Adrenal gland (tissue), 12 donors: ENCODE data around the gene ADPRM. TPM values are rescaled to one million over a fixed set of nuclear protein-coding genes. Genes with fewer than 3 reads are reported as not detected.

Experiments used
- DNase-seq, 7 donors: peaks; one replicate each; pipeline ENCODE4 v3.0.0-alpha.2; 2019 to 2020
- H3K27ac ChIP-seq, 5 donors: fragments of 200-600 bp; sonication (generic) in 4 of 5; 1 replicate in 3 of 5; 2 replicates in 2 of 5; pipeline versions ENCODE4 v1.5.1 to v1.8.0; 2016 to 2020; ENCODE audit warnings: mild to moderate bottlenecking in 1 of 5
- H3K27me3 ChIP-seq: fragments of 200-600 bp; 2 replicates; pipeline ENCODE4 v1.8.0; 2021
- H3K36me3 ChIP-seq, 2 donors: fragments of 200-600 bp; replicated peaks in 1 of 2; 1 replicate in 1 of 2; 2 replicates in 1 of 2; pipeline versions ENCODE4 v1.5.1 to v1.8.0; 2018 to 2022
- H3K4me1 ChIP-seq, 2 donors: fragments of 200-600 bp; replicated peaks in 1 of 2; 1 replicate in 1 of 2; 2 replicates in 1 of 2; pipeline versions ENCODE4 v1.5.1 to v1.8.0; 2018 to 2021
- H3K4me3 ChIP-seq, 4 donors: fragments of 200-600 bp; sonication (generic) in 3 of 4; one replicate each; pipeline ENCODE4 v1.5.1; 2016 to 2018
- H3K9me3 ChIP-seq, 3 donors: fragments of 200-600 bp; sonication (generic) in 1 of 3; replicated peaks in 1 of 3; 1 replicate in 2 of 3; 2 replicates in 1 of 3; pipeline versions ENCODE4 v1.5.1 to v1.8.0; 2016 to 2021
- CTCF ChIP-seq, 6 experiments: fragments of 450-650 bp in 4 of 6; fragments of 200-600 bp in 2 of 6; sonication (generic) in 1 of 6; IDR thresholded peaks; 1 replicate in 5 of 6; 2 replicates in 1 of 6; pipeline versions ENCODE4 v1.5.1 to v1.8.0; 2016 to 2021; ENCODE audit warnings: antibody characterized with exemption in 6 of 6, mild to moderate bottlenecking in 2 of 6, moderate library complexity in 1 of 6
- POLR2A ChIP-seq, 2 donors: fragments of 450-650 bp; IDR thresholded peaks; one replicate each; pipeline ENCODE4 v1.6.1; 2017; ENCODE audit warnings: antibody characterized with exemption in 2 of 2, mild to moderate bottlenecking in 2 of 2, moderate library complexity in 1 of 2
- WGBS, 4 donors: extraction: QIAGEN DNeasy Blood & Tissue Kit in 2 of 4; methylation state at CpG; one replicate each; pipeline versions ENCODE4 v1.1.5 to v1.1.7; 2013 to 2017; 5-methylcytosine and 5-hydroxymethylcytosine counted together
- intact Hi-C, 2 donors: fragments of 100-400 bp; cut with DNase I; formaldehyde crosslinking; loops; one replicate each; pipeline versions ENCODE4 v1.14.1 to v1.15.0; 2022 to 2023
- polyA plus RNA-seq, 3 donors: library from polyadenylated mRNA; stranded (reverse); fragments of 200-250 nt in 2 of 3; fragments of 350-450 nt in 1 of 3; fragmentation: Illumina TruSeq in 1 of 3; extraction: RNeasy Lipid Tissue Mini Kit (QIAGEN cat#74804) in 1 of 3; gene quantifications; one replicate each; pipeline ENCODE4 v1.2.3, GENCODE V29; 2013 to 2014
- total RNA-seq, 9 donors: library from RNA; depleted of rRNA in 4 of 9; stranded (reverse); fragments of >200 nt in 4 of 9; fragments of 120-200 nt in 1 of 9; fragmentation: NEBNext Ultra II Directional in 1 of 9; extraction: Animal tissue kit (Norgen Biotek cat#: 25700) in 1 of 9; gene quantifications; one replicate each; pipeline versions ENCODE4 v1.1.0 to v1.2.4, GENCODE V29; 2013 to 2023
- donor health status: healthy with polysubstance abuse.
- donor health status: Bipolar disorder and iron deficiency.
- donor health status: DM: yes; HTN: yes; CAD: no.
- donor health status: DM: no; HTN: no; CAD: no.
- donor health status: DM: no; HTN: no; CAD: no.
- donor health status: DM: yes; HTN: yes; CAD: no.

The ADPRM gene
- total and polyA plus RNA-seq, 12 donors, result 3.8 to 12.1 (median 8.2) TPM

GRCh38 chr17:10754861-10755591, 57.6 kb downstream of the ADPRM start:
- no peak overlapping the region for H3K4me3 ChIP-seq
- WGBS, 4 donors, result 63 to 74% (median 68%) methylated on average over 14 of the region's 14 CpGs
- no peaks in the 10 kb centered on the region for H3K36me3 ChIP-seq
- no peaks in the 10 kb centered on the region for H3K9me3 ChIP-seq
- intact Hi-C loops, result loop anchor here in 1 of 2 donors (5.0 kb wide), 1 partner anchor 82 kb away; the partner anchor contains the start of gene PIRT
- no peaks in the 10 kb centered on the region for H3K27me3 ChIP-seq
- H3K4me1 ChIP-seq, result no peaks in the 10 kb centered on the region
- H3K27ac ChIP-seq, result no peak overlapping the region
- DNase-seq, result no peak
- TF ChIP-seq CTCF (IDR thresholded peaks at IDR 0.05), result no peak
- TF ChIP-seq POLR2A (IDR thresholded peaks at IDR 0.05), result no peak

- H3K4me3 ChIP-seq, result no peak overlapping the region
- H3K4me1 ChIP-seq, result no peaks in the 10 kb centered on the region
- DNase-seq, result no peak
- no peak overlapping the region for H3K27ac ChIP-seq
- intact Hi-C loops, result no loop called here
- H3K9me3 ChIP-seq, result no peaks in the 10 kb centered on the region
- no peak for TF ChIP-seq CTCF (IDR thresholded peaks at IDR 0.05)
- TF ChIP-seq POLR2A (IDR thresholded peaks at IDR 0.05), result no peak
- H3K27me3 ChIP-seq, result no peaks in the 10 kb centered on the region
- 83 to 88% (median 87%) methylated on average over 3 of the region's 3 CpGs for WGBS, 4 donors
- H3K36me3 ChIP-seq, result no peaks in the 10 kb centered on the region
These were observed 58.3 kb downstream of the ADPRM start for GRCh38 chr17:10755592-10756127.

- intact Hi-C loops, result no loop called here
- Histone ChIP-seq H3K4me1 (no peaks in the 10 kb centered on the region), H3K27me3 (no peaks in the 10 kb centered on the region), H3K9me3 (no peaks in the 10 kb centered on the region), H3K36me3 (no peaks in the 10 kb centered on the region), H3K27ac (no peak overlapping the region), H3K4me3 (no peak overlapping the region)
- no peak for DNase-seq
- TF ChIP-seq CTCF (IDR thresholded peaks at IDR 0.05) (no peak), POLR2A (IDR thresholded peaks at IDR 0.05) (no peak)
- WGBS, 4 donors, result 71 to 91% (median 87%) methylated on average over 1 of the region's 1 CpG
These were observed 58.8 kb downstream of the ADPRM start for GRCh38 chr17:10756185-10756584.

DNA sequence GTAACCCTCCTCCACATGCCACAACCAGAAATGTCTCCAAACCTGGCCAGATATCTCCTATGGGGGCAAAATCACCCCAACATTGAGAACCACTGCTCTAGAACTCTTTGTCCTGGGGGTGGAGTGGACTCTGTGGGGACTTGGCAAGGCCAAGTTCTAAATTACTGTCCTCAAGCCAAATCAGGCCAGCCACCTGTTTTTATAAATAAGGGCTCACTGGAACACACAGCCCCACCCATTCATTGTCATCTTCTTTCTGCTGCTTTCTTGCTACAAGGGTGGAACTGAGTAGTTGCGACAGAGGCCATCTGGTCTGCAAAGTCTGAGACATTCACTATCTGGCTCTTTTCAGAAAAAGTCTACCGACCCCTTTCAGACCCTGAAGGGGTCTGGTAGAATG, 59.2 kb downstream of the ADPRM start:
- 91 to 96% (median 94%) methylated on average over 2 of the region's 2 CpGs for WGBS, 4 donors
- Histone ChIP-seq H3K36me3 (no peaks in the 10 kb centered on the region), H3K27ac (no peak overlapping the region), H3K4me3 (no peak overlapping the region), H3K9me3 (no peaks in the 10 kb centered on the region), H3K4me1 (no peaks in the 10 kb centered on the region), H3K27me3 (no peaks in the 10 kb centered on the region)
- TF ChIP-seq POLR2A (IDR thresholded peaks at IDR 0.05), result no peak
- TF ChIP-seq CTCF (IDR thresholded peaks at IDR 0.05), result no peak
- DNase-seq, result no peak
- intact Hi-C loops, result no loop called here
